ENCODE measurements around the gene NRIP2. TPM values are rescaled to one million over a fixed set of nuclear protein-coding genes. Genes with fewer than 3 reads are reported as not detected.

The NRIP2 gene
- total RNA-seq (2013; cell fraction: nucleolus; rRNA removed): not detected in 2 replicates
- total RNA-seq (2014; rRNA removed) (not detected in 2 replicates), total RNA-seq (2014; rRNA removed; fragmentation: Illumina TruSeq; extraction: Trizol) (not detected in 2 replicates), total RNA-seq (2021) (not detected in 2 replicates), polyA plus RNA-seq (2011; rRNA removed) (not detected in 2 replicates), polyA plus RNA-seq (2014; fragmentation: Illumina TruSeq; extraction: Trizol) (not detected in 2 replicates), polyA plus RNA-seq (2014; fragmentation: Nextera tagmentation; extraction: Ambion mirVana) (under 1 TPM in 1 of 2 experiments, not detected in 1; 0.04 TPM), polyA plus RNA-seq (2014; rRNA removed) (not detected in 2 replicates), polyA plus RNA-seq (2016; fragmentation: Nextera tagmentation; extraction: Ambion mirVana) (under 1 TPM; 0.42 to 0.83 TPM), polyA minus RNA-seq (2011; rRNA and poly(A)+ RNA removed) (not detected in 2 replicates), Bru-seq, nascent RNA (not detected), BruChase-seq, experiment 1, labeled RNA remaining after a 6-hour chase (not detected), BruChase-seq, experiment 2, labeled RNA remaining after a 2-hour chase (not detected)
- 0.88 TPM for polyA plus RNA-seq (2011; ENCODE audit: low read depth)
- not detected in 2 replicates for polyA plus RNA-seq (2011; cell fraction: cytosol; rRNA removed)
- not detected in 2 replicates for polyA plus RNA-seq (2011; cell fraction: nucleus; rRNA removed)
- 1.0 and 2.0 TPM in 2 replicates for polyA plus RNA-seq (2012)
- not detected in 2 replicates for polyA minus RNA-seq (2011; cell fraction: cytosol; rRNA and poly(A)+ RNA removed)
- not detected in 2 replicates for polyA minus RNA-seq (2011; cell fraction: nucleus; rRNA and poly(A)+ RNA removed)
- long read RNA-seq, experiment 1: 0 reads
- long read RNA-seq, experiment 2, partial matches to known transcripts: 0 of 1 reads
- long read RNA-seq, experiment 2, other reads (novel, unspliced or antisense): 1 of 1 reads

GRCh38 chr12:2834581-2835491 is at the start of gene NRIP2:
NRIP2 (minus strand) TSS chr12:2835035; CDS start chr12:2834983, 52 bp downstream.
- no peaks in the 10 kb centered on the region for H3K79me2 ChIP-seq (ENCODE audit: control insufficient read depth, insufficient read depth, low read length)
- POLR2A ChIA-PET: no interaction called here
- CTCF ChIA-PET: no interaction called here
- H3K4me1 ChIP-seq (ENCODE audit: control insufficient read depth, insufficient read depth, low read length): no peaks in the 10 kb centered on the region
- no peaks in the 10 kb centered on the region for H3K9me3 ChIP-seq (replicated peaks; ENCODE audit: control insufficient read depth, insufficient read depth, low read length)
- H4K20me1 ChIP-seq (ENCODE audit: control insufficient read depth, insufficient read depth): no peaks in the 10 kb centered on the region
- intact Hi-C loops (cut with micrococcal nuclease; ENCODE audit: unreplicated experiment) (no loop called here), in situ Hi-C loops (cut with MboI) (no loop called here)
- no peak for FAIRE-seq
- no peak within 1 kb of the TSS for H3K4me2 ChIP-seq (ENCODE audit: control insufficient read depth, insufficient read depth)
- no peak for TF ChIP-seq PKNOX1 (IDR thresholded peaks at IDR 0.05)
- no peak within 1 kb of the TSS for H2AFZ ChIP-seq (ENCODE audit: control insufficient read depth, low read depth, low read length)
- H3K36me3 ChIP-seq (ENCODE audit: control insufficient read depth in 2 of 2, insufficient read depth in 2 of 2, low read length in 1 of 2): peaks cover 0 to 2% of the 10 kb centered on the region in 2 experiments; a peak in 3 of 4 replicates
- SMC1A ChIA-PET (ENCODE audit: uncharacterized antibody, unreplicated experiment): no interaction called here
- no TSS peak for BruUV-seq (replicated peaks)
- no peak within 1 kb of the TSS for H3K9ac ChIP-seq (ENCODE audit: control insufficient read depth, insufficient read depth, low read length)
- RAD21 ChIA-PET (ENCODE audit: unreplicated experiment): no interaction called here
- no peak within 1 kb of the TSS for H3K4me3 ChIP-seq
- ATAC-seq: no peak
- no peaks in the 10 kb centered on the region for H3K27me3 ChIP-seq (replicated peaks in 1 of 2; ENCODE audit: control insufficient read depth in 2 of 2, insufficient read depth in 2 of 2, low read length in 1 of 2)
- DNase-seq (ENCODE audit: low read depth, low spot score): no peak
- WGBS (ENCODE audit: insufficient coverage, insufficient replicate concordance, low lambda C conversion rate, missing lambda C conversion rate): 79% methylated on average over 29 of the region's 32 CpGs
- H3K27ac ChIP-seq (ENCODE audit: control insufficient read depth, insufficient read depth): no peak within 1 kb of the TSS
